Activated CD8-positive, alpha-beta memory T cell treated with anti-CD3 and anti-CD28 coated beads for 36 hours (primary cell): Measurements from ENCODE around the gene ACTRT2. TPM values are rescaled to one million over a fixed set of nuclear protein-coding genes. Genes with fewer than 3 reads are reported as not detected.

Source experiments
- CTCF ChIA-PET: fragments of 350-600 bp; sonication (Branson Sonifier 250); formaldehyde crosslinking; loops from one replicate; lab custom pipeline; 2021; ENCODE audit warnings: antibody characterized with exemption; lab: Charles Lee
- POLR2A ChIA-PET: fragments of 350-600 bp; sonication (Branson Sonifier 250); formaldehyde crosslinking; loops from one replicate; lab custom pipeline; 2021; ENCODE audit warnings: antibody characterized with exemption; lab: Charles Lee
- total RNA-seq, 2 experiments: library from RNA; stranded (reverse); gene quantifications; one replicate each; pipeline ENCODE4 v1.2.3, GENCODE V29; 2021

Gene ACTRT2
- total RNA-seq, 2 experiments from 2014 or later, result not detected

DNA sequence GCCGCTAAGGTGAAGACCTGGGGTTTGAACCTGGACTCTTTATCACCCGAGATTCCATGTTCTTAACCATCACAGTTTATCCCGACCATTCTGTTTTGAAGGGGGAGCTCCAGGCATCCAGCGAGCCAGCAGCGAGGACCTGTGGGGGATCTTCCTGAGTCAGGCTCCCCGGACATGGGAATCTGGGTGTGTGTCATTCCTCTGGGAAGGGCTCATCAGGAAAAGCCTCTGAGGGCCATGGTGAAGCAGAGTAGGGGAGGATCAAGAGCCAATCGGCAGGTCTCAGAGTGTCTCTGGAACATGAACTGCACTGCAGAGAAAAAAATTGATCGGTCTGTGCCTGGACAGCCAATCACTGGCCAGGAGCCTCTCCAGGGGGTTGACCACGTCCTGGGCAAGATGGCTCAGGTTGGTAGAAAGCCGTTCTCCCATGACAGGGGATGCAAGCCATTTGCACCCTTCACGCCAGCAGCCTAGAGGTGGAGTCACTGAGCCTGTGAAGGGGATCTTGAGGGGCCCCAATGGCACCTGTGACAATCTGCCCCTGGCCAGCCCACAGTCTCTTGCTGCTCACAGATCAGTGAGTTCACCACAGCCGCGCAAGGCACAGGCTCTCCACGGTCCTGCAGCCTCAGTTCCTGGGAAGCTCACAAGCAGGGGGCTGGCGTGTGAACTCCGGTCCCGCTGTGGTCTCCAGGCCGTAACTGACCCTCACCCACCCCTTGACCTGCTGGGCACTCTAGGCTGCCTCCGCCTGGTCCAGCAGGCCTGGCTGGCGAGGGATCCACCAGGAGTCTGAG, 20.4 kb upstream of the ACTRT2 start:
- ChIA-PET POLR2A (no interaction called here), CTCF (no interaction called here)

DNA sequence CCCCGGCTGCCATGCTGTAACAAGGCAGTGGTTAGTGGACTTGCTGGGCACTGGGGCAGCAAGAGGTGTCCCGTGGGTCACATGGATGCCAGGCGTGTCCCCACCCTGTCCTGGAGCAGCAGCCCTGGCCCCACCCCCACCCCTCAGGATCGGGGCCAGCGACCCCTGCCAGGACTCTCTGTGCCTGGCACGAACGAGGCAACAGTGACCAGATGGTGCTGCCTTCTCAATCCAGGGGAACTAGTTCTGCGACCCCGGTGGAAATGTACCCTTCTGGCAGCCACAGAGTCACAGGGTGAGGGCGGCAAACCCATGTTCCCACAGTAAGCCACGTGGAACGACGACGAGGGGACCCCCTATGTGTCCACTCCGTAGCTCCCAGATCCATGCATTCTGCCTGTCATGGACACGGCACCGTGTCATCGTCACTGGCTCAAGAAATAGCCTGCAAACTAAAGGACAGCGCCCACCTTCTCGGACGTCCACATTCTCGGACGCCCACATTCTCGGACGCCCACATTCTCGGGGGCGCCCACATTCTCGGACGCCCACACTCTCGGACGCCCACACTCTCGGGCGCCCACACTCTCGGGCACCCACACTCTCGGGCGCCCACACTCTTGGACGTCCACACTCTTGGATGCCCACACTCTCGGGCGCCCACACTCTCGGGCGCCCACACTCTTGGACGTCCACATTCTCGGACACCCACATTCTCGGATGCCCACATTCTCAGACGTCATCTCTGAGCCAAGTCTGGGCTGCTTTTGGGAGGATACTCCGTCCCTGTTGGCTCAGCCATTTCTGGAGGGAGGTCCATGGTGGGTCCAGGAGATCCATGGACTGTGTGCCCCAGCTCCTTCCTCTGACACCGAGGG, 19.6 kb upstream of the ACTRT2 start:
- ChIA-PET POLR2A (no interaction called here), CTCF (no interaction called here)

DNA sequence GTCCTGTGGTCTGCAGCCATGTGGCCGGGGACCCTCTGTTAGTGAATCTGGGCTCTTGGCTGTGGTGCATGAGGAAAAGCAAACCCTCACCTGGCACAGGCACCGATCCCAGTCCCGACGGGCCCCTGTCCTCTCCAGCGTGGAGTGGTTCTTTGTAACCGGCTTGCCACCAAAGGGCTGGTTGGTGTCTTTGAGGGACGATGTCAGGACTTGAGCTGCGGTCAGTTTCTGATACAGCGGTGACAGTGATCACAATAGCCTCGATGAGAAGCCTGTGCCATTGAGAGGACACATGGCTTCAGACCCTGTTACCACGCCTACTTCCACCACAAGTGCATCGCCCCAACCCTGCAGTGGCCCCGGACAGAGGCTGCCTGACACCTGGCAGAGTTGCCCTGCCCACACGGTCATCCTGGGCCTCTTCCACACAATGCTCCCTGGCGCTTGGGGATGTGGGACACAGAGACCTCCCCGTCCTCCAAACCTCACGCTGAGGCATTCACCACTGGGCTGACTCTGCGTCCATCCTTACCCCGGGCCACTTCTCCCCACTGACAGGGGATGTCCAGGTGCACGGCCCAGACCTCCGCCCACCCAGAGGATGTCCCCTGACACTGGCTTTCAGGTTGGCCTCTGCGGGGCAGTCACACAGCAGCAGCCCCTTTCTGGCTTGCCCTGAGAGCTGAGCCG, 18.8 kb upstream of the ACTRT2 start:
- POLR2A ChIA-PET, result no interaction called here
- CTCF ChIA-PET, result no interaction called here

DNA sequence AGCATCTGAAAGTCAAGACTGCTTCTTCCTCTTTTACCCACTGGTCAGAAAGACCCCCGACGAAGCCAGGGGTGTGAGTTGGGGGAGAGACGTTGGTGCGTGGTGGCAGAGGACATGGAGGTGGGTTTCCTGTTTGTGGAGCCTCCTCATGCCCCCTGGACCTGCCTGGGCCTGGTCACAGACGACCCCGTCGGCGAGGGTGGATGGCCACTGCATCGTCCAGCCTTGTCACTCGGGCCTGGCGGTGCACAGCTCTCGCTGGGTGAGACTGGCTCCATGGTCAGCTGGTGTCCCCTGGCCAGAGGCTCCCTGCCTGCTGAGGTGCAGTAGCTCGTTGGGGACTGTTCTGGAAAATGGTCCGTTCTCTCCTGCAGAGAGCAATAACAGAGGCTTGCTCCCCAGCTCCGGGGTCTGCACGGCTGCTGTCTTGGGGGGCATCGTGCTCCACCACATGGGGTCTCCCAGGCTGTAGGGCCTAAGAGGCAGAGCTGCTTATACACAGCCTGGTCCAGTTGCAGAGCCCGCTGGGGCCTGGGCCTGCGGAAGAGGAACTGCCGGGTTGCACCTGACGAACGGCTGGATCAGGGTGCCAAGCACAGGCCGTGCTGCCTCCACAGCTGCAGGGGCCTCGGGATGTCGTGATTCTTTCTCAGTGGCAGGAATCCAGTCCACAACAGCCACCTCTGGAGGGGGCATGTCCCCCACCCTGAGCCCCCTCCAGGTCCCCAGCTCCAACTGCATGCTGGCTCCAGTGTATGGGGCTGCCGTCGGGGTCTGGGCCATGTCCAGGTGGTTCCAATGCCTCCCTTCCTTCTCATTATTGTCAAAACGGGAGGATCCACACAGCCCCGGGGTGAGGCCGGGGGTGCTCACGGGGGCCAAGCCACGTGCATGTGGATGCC, 18.0 kb upstream of the ACTRT2 start:
- ChIA-PET CTCF (no interaction called here), POLR2A (no interaction called here)

DNA sequence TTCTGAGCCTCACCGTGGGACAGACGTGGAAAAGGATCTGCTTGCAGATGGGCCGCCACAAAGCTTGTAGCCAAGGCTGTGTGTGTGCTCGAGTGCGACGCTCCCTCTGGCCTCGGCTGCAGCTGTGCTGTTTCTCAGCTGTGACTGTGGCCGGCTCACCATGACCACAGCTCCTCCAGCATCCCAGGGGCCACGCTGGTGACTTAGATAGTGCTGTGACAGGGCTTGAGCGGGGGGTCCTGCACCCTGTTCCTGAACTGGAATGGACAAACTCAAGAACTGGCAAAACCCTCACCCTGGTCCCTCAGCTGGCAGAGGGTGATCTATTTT, 17.4 kb upstream of the ACTRT2 start:
- POLR2A ChIA-PET, result no interaction called here
- CTCF ChIA-PET, result no interaction called here

DNA sequence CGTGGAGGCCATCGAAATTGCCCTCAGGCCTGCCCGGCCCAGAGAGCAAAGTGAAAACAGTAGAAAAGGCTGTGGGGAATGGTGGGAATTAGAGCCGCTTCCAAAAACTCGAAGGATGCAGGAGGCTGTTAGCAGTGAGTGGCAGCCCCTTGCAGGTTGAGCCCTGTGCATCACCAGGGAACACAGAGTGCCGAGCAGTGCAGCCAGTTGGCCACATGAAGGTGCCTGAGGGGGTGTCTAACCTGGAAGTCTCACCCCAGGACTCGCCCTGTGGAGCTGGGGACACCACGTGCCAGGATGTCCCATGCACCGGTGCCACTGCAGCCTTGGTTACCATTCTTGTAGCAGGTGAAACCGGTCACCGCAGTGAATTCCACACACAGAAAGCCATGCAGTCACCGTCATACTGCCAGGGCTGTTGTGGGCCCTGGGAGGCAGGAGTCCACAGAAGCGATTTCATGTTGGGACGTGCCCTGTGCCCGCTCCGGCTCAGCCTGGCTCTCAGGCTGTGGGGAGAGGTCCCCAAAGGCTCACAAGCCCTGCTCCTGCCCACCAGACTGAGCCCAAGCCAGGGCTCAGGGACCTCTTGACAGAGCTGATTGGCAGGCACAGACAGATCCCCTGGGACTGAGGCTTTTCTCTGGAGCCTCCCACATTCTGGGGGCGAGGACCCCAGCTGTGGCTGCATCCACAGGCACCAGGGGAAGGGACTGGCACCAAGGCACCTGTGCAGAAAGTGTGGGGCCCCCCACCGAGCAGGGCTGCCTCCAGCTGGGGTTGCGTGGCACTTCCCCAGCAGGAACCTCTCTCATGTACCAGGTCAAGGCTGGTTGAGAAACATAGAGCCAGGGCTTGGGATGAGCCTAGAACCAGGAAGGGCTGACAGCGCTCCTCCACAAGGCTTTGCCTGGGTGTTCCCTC, 16.7 kb upstream of the ACTRT2 start:
- ChIA-PET POLR2A (no interaction called here), CTCF (no interaction called here)

DNA sequence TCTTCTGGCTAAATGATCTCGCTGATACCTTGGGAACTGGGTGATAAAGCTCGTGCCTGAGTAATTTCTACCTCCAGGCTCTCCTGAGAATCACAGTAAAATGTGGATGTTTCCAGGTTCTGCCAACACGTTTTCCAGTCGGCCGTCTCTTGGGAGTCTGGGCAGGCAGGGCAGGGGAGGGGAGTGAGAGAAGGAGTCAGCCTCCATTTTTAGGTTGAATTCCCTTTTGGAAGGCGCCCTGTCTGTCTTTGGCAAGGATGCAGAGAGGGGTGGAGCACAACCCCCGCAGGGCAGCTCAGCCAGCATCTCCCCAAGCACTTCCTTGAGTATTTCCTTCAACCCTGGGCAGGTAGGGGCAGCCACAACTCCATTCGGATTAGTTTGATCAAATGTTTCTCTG, 15.5 kb upstream of the ACTRT2 start:
- ChIA-PET POLR2A (interaction anchor here (0.6 kb wide), 1 partner anchor 276 kb away, joined by 3 read pairs; no protein-coding TSS in a partner anchor), CTCF (no interaction called here)

DNA sequence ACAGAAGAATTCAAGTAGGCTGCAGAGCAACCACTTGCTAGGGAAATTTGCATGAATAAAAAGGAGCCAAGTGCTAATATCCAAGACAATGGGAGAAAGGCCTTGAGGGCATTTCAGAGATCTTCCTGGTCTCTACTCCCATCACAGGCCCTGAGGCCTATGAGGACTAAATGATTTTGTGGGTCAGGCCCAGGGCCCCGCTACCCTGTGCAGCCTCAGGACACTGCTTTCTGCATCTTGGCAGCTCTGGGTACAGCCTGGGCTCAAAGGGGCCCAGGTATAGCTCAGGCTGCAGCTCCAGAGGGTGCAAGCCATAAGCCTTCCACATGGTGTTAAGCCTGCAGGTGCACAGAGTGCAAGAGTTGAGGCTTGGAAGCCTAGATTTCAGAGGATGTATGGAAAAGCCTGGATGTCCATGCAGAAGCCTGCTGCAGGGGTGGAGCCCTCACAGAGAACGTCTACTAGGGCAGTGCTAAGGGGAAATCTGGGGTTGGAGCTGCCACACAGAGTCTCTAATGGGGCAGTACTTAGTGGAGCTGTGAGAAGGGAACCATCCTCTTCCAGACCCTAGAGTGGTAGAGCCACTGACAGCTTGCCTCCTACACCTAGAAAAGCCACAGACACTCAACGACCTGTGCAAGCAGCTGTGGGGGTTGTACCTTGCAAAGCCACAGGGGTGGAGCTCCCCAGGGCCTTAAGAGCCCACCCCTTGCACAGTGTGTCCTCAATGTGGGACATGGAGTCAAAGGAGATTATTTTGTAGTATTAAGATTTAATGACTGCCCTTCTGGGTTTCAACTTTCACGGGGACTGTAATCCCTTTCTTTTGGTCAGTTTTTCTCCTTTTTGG, 13.7 kb upstream of the ACTRT2 start:
- POLR2A ChIA-PET, result no interaction called here
- CTCF ChIA-PET, result no interaction called here

DNA sequence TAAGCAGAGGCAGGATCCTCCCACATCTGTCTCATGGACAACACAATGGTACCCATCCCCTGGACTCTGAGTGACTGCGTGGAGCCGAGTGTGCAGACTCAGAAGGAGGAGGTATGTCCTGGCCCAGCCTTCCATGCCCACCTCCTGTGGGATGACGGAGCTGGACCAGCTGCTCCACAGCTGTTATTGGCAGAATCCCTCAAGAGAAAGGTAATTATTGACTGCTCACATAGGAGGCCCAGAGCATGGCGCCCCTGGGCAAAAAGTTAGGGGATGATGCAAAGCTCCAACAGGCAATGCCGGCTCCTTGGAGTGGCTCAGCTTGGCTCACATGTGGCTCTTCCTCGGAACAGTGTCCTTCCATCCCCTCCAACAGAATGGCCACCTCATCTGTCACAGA, 12.2 kb upstream of the ACTRT2 start:
- CTCF ChIA-PET, result no interaction called here
- POLR2A ChIA-PET, result no interaction called here

DNA sequence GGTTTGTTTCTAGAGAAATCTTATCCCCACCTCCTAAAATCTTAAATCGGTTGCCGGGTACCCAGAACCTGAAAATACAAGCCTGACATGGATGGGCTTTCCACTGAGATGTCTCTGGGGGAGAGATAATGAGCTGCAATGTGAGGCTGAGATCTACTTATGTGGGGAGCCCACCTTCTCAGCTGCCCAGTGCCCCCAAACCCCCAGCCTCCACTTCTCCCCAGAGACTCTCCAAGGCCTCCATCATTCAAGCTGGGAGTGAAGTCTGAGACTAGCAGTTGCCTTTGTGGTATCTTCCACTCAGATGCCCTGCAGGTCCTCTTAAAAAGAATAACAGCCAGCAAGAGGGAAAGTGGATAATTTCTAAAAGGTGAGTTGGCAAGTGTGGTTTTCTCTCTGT, 11.7 kb upstream of the ACTRT2 start:
- POLR2A ChIA-PET, result no interaction called here

DNA sequence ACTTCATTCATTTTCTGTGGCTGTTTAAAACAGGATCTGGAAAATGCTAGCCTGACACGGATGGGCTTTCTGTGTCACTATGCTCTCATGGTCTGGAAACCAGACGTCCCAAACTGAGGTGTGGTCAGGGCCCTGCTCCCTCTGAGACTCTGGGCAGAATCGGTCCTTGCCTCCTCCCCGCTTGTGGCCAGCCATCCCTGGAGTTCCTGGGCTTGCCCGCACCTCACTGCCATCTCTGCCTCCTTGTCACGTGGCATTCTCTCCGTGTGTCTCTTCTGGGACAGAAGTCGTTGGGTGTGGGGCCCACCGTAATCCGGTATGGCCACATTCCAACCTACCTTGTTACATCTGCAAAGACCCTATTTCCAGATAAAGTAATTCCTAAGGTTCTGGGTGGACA, 10.1 kb upstream of the ACTRT2 start:
- ChIA-PET CTCF (no interaction called here), POLR2A (no interaction called here)

More for the DNA sequence above, 11.7 kb upstream of the ACTRT2 start:
- CTCF ChIA-PET, result no interaction called here

DNA sequence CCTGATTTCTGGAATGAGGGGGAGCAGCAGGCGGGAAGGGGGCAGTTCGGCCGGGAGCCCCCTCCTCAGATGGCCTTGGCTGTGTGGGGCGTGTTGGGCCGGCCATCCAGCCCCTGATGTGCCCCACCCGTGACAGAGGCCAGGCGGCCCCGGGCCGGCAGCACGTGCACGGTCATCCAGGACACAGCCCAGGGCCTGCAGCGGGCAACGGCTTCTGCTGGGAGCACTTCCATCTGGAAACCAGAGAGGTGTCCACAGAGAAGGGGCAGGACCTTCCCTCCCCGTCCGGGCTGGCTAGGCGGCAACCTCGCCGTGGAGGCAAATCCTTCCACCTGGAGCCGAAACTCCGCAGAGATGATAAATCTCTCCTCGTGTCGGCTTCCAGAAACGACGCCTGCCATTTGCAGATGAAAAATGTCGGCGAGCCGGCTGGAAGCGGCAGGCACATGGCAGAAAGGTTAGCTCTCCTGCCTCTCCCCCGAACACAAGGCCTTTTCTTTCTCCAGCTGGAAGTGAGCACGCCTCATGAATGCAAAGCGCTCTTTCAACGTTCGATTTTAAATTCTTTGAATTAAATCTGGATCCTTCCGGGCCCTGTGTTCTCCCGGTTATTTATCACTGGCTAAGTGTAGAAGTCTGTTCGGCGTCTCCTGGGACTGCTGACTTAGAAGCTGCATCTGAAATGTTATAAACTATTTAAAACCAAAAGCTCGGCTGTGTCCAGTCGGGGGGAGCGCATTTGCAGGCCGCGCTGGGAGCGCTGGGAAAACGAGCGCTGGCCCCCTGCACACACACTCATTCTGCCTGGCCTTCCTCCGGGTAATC, 9.4 kb upstream of the ACTRT2 start:
- CTCF ChIA-PET, result no interaction called here
- POLR2A ChIA-PET, result no interaction called here

DNA sequence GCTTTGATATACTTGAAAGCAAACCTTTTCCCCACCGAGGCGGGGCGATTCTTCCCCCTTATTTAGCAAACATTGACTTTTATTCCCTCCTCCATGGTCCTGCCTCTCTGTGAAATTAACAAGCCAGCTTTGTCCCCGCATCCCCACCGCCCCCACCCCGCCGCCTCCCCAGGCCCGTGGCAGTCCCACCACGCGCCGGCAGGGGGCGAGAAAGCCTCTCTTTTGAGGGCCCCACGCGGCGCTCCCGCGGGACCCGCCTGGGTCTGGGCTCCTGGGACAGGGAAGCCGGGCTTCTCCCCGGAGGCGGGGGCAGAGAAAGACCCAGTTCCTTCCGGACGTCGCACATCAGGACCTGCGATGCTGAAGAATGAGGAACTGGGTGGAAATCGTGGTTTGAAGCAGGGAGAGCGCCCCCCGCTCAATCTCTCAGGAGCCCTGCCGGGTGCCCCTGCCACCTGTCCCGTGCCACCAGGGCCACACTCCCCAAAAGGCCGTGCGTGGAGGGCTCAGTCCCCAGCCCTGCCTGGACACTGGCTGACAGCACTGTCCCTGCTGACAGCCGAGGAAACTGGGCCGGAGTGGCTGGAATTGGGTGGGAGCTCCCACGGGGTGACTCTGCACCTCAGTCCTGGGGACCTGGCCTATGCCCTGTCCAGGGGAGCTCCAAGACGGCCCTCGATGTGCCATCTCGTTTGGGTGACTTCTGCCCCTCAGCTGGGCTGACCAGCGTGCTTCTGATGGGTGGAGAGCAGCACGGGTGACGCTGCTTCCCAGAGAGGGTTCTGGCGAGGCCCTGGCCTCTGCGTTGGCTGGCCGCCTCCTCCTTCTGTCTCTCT, 8.6 kb upstream of the ACTRT2 start:
- ChIA-PET POLR2A (no interaction called here), CTCF (no interaction called here)

DNA sequence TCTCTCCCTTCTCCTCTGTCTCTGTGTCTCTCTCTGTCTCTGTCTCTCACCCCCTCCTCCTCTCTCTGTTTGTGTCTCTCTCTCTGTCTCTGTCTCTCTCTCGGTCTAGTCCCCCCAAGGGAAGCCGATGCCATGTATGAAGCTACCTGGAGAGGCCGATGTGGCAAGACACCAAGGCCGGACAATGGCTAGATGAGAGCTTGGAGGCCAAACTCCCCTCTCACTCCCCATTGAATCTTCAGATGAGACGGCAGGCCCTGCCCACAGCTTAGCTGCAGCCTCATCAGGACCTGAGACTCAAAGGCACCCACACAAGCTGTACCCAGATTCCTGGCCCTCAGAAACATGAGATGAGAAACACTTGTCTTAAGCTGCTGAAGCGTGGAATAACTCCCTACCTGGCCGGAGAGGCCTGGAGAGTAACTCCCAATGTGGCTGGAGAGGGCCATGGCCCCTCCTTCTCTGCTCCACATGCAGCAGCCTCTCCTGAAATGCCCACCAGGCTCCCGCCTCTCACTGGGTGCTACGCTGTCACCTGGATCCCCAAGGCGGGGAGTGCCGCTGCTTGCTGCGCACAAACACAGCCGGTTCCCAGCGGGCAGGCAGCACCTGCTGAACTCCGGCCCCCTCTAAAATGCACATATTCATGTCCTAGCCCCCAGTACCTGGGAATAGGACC, 7.8 kb upstream of the ACTRT2 start:
- ChIA-PET CTCF (no interaction called here), POLR2A (no interaction called here)

DNA sequence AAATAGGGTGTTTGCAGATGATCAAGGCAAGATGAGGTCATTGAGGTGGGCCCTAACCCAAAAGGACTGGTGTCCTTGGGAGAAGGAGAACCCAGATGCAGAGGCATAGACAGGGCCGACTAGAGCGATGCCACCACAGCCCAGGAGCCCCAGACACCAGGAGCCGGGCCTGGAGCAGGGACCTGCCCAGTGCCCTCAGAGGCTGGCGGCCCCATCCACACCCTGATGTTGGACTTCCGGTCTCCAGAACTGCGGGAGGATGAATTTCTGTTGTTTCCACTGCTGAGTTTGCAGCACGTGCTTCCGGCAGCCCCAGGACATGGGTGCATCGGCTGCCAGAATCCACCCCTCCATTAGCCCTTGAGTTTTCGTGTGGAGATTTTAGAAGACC, 7.2 kb upstream of the ACTRT2 start:
- CTCF ChIA-PET, result no interaction called here
- POLR2A ChIA-PET, result no interaction called here
